CD4-positive, alpha-beta T cell (primary cell): ENCODE results near the gene OR9A2. TPM values are rescaled to one million over a fixed set of nuclear protein-coding genes. Genes with fewer than 3 reads are reported as not detected.
A peak's percentile ranks its signal among the peaks of the same experiment; 100 is the strongest.

Experiments used
- ATAC-seq: fragments of 200-7000 bp; cut with Tn5 transposase; one replicate; pipeline ENCODE4 v1.10.0; 2022; ENCODE audit warnings: mild to moderate bottlenecking; ENCODE audit not compliant: poor library complexity
- CTCF ChIA-PET: fragments of 350-600 bp; sonication (Branson Sonifier 250); formaldehyde crosslinking; loops from one replicate; lab custom pipeline; 2021; ENCODE audit warnings: antibody characterized with exemption, inconsistent platforms; lab: Charles Lee
- POLR2A ChIA-PET: fragments of 350-600 bp; sonication (Branson Sonifier 250); formaldehyde crosslinking; loops from one replicate; lab custom pipeline; 2021; ENCODE audit warnings: antibody characterized with exemption, inconsistent platforms; lab: Charles Lee
- DNase-seq, 14 experiments: peaks; one replicate each; pipeline ENCODE4 v3.0.0-alpha.2; 2013 to 2020; ENCODE audit warnings: mixed read lengths in 2 of 14
- H3K27ac ChIP-seq, 2 donors: one replicate each; pipeline versions ENCODE4 v1.5.1 to v1.7.0; 2013; ENCODE audit warnings: low read length in 2 of 2, low read depth in 1 of 2, mild to moderate bottlenecking in 1 of 2
- H3K27me3 ChIP-seq, 2 experiments: 1 replicate in 1 of 2; 2 replicates in 1 of 2; pipeline versions ENCODE4 v1.6.1 to v1.7.0; 2013; ENCODE audit warnings: low read length in 2 of 2, control low read depth in 1 of 2, mild to moderate bottlenecking in 1 of 2, moderate library complexity in 1 of 2; ENCODE audit not compliant: insufficient read depth in 2 of 2, control insufficient read depth in 1 of 2
- H3K36me3 ChIP-seq: one replicate; pipeline ENCODE4 v1.6.1; 2013; ENCODE audit warnings: low read length, control low read depth; ENCODE audit not compliant: insufficient read depth
- H3K4me1 ChIP-seq: one replicate; pipeline ENCODE4 v1.6.1; 2013; ENCODE audit warnings: low read length, control low read depth; ENCODE audit not compliant: insufficient read depth
- H3K4me3 ChIP-seq: one replicate; pipeline ENCODE4 v1.5.1; 2013; ENCODE audit warnings: mild to moderate bottlenecking, low read length, moderate library complexity
- H3K9me3 ChIP-seq, 2 experiments: 1 replicate in 1 of 2; 2 replicates in 1 of 2; pipeline versions ENCODE4 v1.6.1 to v1.7.0; 2013; ENCODE audit warnings: low read length in 2 of 2, mild to moderate bottlenecking in 2 of 2, control low read depth in 1 of 2, moderate library complexity in 1 of 2; ENCODE audit not compliant: control insufficient read depth in 1 of 2, insufficient read depth in 1 of 2
- H3K27ac Mint-ChIP-seq: one replicate; pipeline ENCODE4 v1.8.0; 2020; ENCODE audit warnings: mixed read lengths
- H3K27me3 Mint-ChIP-seq: one replicate; pipeline ENCODE4 v1.8.0; 2021; ENCODE audit warnings: mixed read lengths
- H3K36me3 Mint-ChIP-seq: one replicate; pipeline ENCODE4 v1.8.0; 2021; ENCODE audit warnings: low read depth, mixed read lengths
- H3K4me1 Mint-ChIP-seq: one replicate; pipeline ENCODE4 v1.8.0; 2021; ENCODE audit warnings: low read depth, mixed read lengths
- H3K4me3 Mint-ChIP-seq: one replicate; pipeline ENCODE4 v1.8.0; 2020; ENCODE audit warnings: mild to moderate bottlenecking, mixed read lengths
- H3K9me3 Mint-ChIP-seq: one replicate; pipeline ENCODE4 v1.8.0; 2020; ENCODE audit warnings: mixed read lengths
- intact Hi-C, 2 experiments: fragments of 100-400 bp; cut with DNase I in 1 of 2; cut with micrococcal nuclease in 1 of 2; formaldehyde crosslinking; loops; one replicate each; pipeline versions ENCODE4 v1.15.1 to v1.9.0; 2023 to 2025; cut with DNase I, micrococcal nuclease
- total RNA-seq, 174 experiments: library from RNA in 2 of 174; stranded (reverse) in 2 of 174; gene quantifications; one replicate each; pipeline ENCODE4 v1.2.3 and lab custom pipeline; 2021 to 2026
- TF ChIP-seq, protein P1 (sequence below): fragments of 200-600 bp; IDR thresholded peaks from one replicate; pipeline ENCODE4 v1.8.0; 2022; ENCODE audit warnings: antibody characterized with exemption, mild to moderate bottlenecking

Gene OR9A2
- total RNA-seq, 2 experiments from 2014 or later, result not detected

DNA sequence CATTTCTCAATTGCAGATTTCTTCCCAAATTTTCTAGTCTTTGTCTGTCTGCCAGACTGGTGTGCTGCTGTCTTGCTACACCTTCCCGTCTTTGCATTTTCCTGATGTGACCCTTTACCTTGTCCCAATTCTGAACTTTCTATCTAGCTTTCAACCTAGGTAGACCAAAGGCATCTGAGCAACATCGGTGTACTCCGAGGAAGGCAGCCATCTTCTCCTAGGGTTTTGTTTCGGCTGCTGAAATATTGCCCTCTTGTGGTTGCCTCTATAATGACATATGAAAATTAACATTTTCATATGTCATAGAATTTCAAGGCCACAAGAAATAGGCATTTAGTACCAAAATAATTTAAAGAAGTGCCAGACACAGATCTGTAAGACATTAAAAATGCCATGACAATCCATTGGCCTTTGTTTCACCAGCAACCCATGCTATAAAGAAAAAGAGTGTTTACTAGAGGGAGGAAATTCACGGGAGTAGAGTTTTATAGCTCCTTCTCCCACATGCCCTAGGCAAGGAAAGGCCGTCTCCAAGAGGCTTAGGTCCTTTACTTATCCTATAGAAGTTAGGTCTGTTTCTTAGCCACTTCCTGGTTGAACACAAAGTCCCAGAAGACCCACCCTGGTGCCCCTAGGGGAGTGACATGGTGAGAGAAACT, 23.4 kb downstream of the OR9A2 start:
- H3K4me3 ChIP-seq, result peak overlapping the region; percentile 26
- no peak overlapping the region for H3K27ac Mint-ChIP-seq
- TF ChIP-seq, protein P1, sequence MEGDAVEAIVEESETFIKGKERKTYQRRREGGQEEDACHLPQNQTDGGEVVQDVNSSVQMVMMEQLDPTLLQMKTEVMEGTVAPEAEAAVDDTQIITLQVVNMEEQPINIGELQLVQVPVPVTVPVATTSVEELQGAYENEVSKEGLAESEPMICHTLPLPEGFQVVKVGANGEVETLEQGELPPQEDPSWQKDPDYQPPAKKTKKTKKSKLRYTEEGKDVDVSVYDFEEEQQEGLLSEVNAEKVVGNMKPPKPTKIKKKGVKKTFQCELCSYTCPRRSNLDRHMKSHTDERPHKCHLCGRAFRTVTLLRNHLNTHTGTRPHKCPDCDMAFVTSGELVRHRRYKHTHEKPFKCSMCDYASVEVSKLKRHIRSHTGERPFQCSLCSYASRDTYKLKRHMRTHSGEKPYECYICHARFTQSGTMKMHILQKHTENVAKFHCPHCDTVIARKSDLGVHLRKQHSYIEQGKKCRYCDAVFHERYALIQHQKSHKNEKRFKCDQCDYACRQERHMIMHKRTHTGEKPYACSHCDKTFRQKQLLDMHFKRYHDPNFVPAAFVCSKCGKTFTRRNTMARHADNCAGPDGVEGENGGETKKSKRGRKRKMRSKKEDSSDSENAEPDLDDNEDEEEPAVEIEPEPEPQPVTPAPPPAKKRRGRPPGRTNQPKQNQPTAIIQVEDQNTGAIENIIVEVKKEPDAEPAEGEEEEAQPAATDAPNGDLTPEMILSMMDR, result peak; percentile 82
- H3K27me3 ChIP-seq, result no peaks in the 10 kb centered on the region
- peaks cover 4% of the 10 kb centered on the region for H3K27me3 Mint-ChIP-seq
- DNase-seq (peak in 12 of 14 experiments; percentile 10 to 82 (median 26)), ATAC-seq (peak; percentile 73)
- H3K4me1 Mint-ChIP-seq, result peaks cover 5% of the 10 kb centered on the region
- H3K36me3 Mint-ChIP-seq, result no peaks in the 10 kb centered on the region
- H3K27ac ChIP-seq, result no peak overlapping the region
- no peaks in the 10 kb centered on the region for H3K36me3 ChIP-seq
- intact Hi-C loops, result loop anchor here (1.0 to 10.0 kb wide), 14 partner anchors 121 to 1029 kb away; partner anchors contain the start of gene EPHB6 (in 1 of the 2)
- CTCF ChIA-PET, result interaction anchor here (0.5 to 1.8 kb wide), 12 partner anchors 8 to 705 kb away, joined by 3 to 14 read pairs (median 4); partner anchors contain the start of gene EPHB6
- H3K4me1 ChIP-seq, result peaks cover 6% of the 10 kb centered on the region
- no peaks in the 10 kb centered on the region for H3K9me3 Mint-ChIP-seq
- POLR2A ChIA-PET, result interaction anchor here (0.7 to 1.7 kb wide), 2 partner anchors 195 to 371 kb away, joined by 4 to 5 read pairs; no protein-coding TSS in a partner anchor
- peak overlapping the region; percentile 82 for H3K4me3 Mint-ChIP-seq
- no peaks in the 10 kb centered on the region for H3K9me3 ChIP-seq

DNA sequence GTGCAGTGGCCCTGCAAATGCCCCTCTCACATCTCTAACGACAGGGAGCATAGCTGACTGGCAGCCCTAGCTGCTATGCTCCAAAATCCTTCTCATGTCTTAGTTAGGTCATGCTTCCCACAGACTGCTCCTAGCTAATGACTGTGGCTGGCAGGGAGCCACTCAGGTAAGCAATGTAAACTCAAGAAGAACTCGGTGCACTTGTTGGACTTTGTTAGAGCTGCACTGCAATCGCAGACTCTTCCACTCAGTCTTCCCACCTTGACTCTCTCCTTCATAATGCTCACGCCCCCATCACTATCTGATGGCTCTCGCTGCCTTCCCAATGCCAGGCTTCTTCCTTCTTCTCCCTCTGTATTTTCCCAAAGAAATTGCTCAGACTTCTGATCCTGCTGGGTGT, 24.0 kb downstream of the OR9A2 start:
- Histone ChIP-seq H3K4me1 (peaks cover 6% of the 10 kb centered on the region), H3K9me3 (no peaks in the 10 kb centered on the region), H3K36me3 (no peaks in the 10 kb centered on the region), H3K27ac (no peak overlapping the region), H3K27me3 (no peaks in the 10 kb centered on the region), H3K4me3 (peak overlapping the region; percentile 26)
- ATAC-seq (no peak), DNase-seq (peak in 2 of 14 experiments; percentile 5 to 16)
- ChIA-PET CTCF (interaction anchor here (0.5 to 1.8 kb wide), 13 partner anchors 9 to 704 kb away, joined by 3 to 14 read pairs (median 3); partner anchors contain the start of gene EPHB6), POLR2A (interaction anchor here (0.7 to 1.7 kb wide), 2 partner anchors 194 to 370 kb away, joined by 4 to 5 read pairs; no protein-coding TSS in a partner anchor)
- H3K27me3 Mint-ChIP-seq, result peaks cover 2% of the 10 kb centered on the region
- TF ChIP-seq, protein P1, result no peak
- peak overlapping the region; percentile 82 for H3K4me3 Mint-ChIP-seq
- no peaks in the 10 kb centered on the region for H3K9me3 Mint-ChIP-seq
- H3K36me3 Mint-ChIP-seq, result no peaks in the 10 kb centered on the region
- H3K4me1 Mint-ChIP-seq, result peaks cover 5% of the 10 kb centered on the region
- H3K27ac Mint-ChIP-seq, result no peak overlapping the region
- intact Hi-C loops, result loop anchor here (1.0 to 10.0 kb wide), 13 partner anchors 120 to 1028 kb away; partner anchors contain the start of gene EPHB6 (in 1 of the 2)

DNA sequence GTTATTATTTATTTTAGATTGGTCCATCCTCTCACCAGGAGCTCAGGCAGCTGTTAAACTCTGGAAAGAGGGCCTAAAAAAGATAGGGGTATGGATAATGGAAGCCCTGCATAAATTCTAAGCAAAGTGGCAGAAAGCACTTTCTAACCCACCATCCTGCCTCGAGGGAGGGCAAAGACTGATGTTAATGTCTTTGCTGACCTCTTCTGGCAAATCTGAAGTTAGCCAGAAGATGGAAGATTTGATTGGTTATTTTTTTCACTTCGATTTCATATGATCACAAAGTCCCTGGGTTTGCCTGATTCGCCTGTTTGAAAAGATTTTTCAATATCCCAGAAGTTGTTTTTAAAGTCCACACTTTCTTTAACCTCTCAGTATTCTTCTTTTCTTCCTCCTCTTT, 24.8 kb downstream of the OR9A2 start:
- Histone ChIP-seq H3K4me1 (peaks cover 6% of the 10 kb centered on the region), H3K27ac (no peak overlapping the region), H3K27me3 (no peaks in the 10 kb centered on the region), H3K4me3 (no peak overlapping the region), H3K36me3 (no peaks in the 10 kb centered on the region), H3K9me3 (no peaks in the 10 kb centered on the region)
- Mint-ChIP-seq H3K4me3 (no peak overlapping the region), H3K36me3 (no peaks in the 10 kb centered on the region), H3K27ac (no peak overlapping the region), H3K9me3 (no peaks in the 10 kb centered on the region), H3K27me3 (no peaks in the 10 kb centered on the region), H3K4me1 (peaks cover 5% of the 10 kb centered on the region)
- CTCF ChIA-PET, result interaction anchor here (0.8 to 1.5 kb wide), 3 partner anchors 129 to 370 kb away, joined by 3 to 4 read pairs (median 3); no protein-coding TSS in a partner anchor
- POLR2A ChIA-PET, result interaction anchor here (1.1 to 1.7 kb wide), 2 partner anchors 194 to 370 kb away, joined by 3 to 5 read pairs; no protein-coding TSS in a partner anchor
- TF ChIP-seq, protein P1, result no peak
- ATAC-seq (no peak), DNase-seq (peak in 3 of 14 experiments; percentile 14 to 36 (median 35))
- intact Hi-C loops, result loop anchor here (2.0 to 10.0 kb wide), 11 partner anchors 119 to 1027 kb away; partner anchors contain the start of gene EPHB6 (in 1 of the 2)
